ENCODE data around the gene HOXD8. TPM values are rescaled to one million over a fixed set of nuclear protein-coding genes. Genes with fewer than 3 reads are reported as not detected.

HOXD8 gene
- total RNA-seq, 1 experiment from 2014 or later: not detected

DNA sequence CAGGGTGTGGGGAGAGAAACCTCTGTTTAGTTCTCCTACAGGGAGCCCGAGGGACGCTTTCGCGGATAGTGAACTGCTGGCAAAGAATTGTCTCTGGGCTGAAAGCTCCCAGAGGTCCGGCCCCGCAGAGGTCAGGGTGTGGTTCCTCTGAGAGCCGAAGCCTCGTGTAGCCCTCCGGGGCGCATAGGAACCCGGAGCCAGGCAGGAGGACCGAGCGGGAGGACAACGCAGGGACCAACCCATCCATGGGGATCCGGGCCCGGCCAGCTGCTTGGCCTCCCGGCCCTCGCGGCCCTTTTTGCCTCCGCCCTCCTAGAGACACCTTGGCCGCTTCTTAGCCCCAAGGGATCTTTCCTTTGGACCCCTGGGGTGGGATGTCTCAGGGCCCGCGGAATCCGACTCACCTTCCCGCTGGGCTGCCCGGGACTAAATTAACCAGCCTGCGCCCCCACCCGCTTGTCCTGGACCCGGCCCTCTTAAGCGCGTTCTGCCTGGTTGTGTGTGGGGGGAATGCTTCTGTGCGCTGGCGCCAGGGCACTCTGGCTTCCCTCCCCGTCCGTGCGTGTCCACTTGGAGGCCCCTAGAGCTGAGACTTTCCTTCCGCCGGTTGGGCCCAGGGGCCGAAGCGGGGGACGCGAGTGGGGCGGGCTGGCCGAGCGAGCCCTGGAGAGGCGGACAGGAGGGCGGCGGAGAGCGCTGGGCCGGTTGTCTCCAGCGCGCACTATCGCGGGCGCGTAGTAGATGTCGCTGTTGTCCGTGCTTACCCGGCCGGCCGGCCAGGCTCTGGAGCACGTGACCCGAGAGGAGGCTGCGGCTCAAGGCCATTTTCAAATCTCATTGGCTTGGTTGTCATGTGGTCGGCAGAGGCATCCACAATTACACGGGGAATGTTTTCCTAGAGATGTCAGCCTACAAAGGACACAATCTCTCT is 13.4 kb upstream of the HOXD8 start, which contains the start of gene HOXD10:
Gene HOXD10, plus strand, starts transcription at position 896 of the 931 bp plus-strand sequence. CDS start 56 bp downstream, outside the sequence.
- no peak for DNase-seq (ENCODE audit: low spot score)

DNA sequence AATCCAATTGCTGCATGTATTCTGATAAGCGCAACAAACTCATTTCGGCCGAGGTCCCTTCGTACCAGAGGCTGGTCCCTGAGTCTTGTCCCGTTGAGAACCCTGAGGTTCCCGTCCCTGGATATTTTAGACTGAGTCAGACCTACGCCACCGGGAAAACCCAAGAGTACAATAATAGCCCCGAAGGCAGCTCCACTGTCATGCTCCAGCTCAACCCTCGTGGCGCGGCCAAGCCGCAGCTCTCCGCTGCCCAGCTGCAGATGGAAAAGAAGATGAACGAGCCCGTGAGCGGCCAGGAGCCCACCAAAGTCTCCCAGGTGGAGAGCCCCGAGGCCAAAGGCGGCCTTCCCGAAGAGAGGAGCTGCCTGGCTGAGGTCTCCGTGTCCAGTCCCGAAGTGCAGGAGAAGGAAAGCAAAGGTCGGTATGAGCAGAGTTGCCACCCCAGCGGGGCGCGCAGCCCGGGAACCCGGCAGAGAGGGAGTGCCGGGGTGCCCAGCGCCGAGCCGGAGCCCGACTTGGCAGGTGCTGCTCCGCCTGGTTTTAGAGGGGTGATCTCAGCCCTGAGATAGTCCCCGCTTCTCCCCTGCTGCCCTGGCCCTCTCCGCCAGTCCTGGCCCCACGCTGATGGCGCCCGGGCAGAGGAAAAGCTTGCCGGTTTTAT is 12.2 kb upstream of the HOXD8 start:
- DNase-seq (ENCODE audit: low spot score): no peak

DNA sequence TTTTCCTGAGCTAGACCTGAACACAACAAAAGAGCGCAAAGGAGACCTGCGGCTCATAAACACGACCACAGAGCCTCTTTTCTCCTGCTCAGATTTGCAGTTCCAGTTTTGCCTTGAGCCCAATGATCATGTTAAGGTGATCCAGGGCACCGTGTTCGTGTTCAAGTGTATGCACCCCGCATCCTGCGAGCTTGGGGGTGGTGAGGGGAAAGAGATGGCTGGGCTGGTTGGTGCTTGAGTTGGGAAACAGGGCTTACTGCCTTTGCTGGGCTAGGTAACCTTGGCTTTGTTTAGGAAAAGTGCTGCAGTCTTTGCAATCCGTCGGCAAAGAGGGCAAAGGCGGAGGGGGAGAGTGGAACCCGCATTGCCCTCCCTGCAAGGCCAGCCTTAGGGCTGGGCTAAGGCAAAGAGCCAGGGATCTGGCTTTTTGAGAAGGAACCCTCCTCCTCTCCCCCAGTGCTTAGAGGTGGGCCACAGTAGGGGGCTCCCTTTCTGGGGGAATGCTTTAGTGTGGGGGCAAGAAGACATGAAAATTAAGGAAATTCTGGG is 11.6 kb upstream of the HOXD8 start:
- no peak for DNase-seq (ENCODE audit: low spot score)

- DNase-seq (ENCODE audit: low spot score): peak; percentile 64
Observed at GRCh38 chr2:176118601-176119339, 10.7 kb upstream of the HOXD8 start.

GRCh38 chr2:176120364-176121189 is 8.9 kb upstream of the HOXD8 start:
- no peak for DNase-seq (ENCODE audit: low spot score)

DNA sequence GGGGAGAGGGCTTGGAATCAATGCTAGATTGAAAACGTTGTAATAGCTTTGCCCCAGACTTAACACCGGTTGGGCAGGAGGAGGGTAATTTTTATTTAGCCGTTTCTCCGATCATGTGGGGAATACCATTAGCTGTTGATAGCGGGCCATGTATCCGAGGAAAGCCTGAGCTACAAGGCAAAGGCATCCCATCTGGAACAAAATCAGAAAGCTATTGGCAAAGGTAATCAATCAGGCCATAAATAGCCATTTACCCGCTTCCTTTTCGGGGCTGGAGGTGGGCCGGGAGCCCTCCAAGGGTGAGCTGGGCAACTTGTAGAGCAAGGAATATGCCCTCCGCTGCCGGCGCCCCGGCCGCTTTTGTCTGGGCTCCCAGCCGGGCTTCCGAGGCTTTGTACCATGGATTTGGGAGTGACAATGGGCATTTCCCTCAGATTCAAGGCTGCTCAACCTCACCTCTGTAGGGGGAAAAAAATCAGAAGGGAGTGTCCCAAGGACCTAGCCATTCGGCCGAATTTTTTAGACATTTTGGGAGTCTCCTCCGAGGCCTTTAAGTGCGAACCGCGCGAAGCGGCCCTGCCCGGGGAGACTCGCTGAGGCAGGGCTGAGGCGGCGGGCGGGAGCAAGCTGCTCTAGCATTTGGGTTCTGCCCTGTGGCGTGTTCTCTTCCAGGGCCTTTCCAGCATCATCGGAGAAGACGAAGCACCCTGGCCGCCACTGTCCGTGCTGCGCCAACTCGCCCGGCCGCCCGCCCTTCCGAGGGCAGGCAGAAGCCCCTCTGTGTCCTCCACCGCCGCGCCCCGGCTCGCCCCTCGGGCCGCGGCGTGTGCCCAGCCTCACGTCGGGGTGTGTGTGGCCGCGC is 8.1 kb upstream of the HOXD8 start:
- no peak for DNase-seq (ENCODE audit: low spot score)

DNA sequence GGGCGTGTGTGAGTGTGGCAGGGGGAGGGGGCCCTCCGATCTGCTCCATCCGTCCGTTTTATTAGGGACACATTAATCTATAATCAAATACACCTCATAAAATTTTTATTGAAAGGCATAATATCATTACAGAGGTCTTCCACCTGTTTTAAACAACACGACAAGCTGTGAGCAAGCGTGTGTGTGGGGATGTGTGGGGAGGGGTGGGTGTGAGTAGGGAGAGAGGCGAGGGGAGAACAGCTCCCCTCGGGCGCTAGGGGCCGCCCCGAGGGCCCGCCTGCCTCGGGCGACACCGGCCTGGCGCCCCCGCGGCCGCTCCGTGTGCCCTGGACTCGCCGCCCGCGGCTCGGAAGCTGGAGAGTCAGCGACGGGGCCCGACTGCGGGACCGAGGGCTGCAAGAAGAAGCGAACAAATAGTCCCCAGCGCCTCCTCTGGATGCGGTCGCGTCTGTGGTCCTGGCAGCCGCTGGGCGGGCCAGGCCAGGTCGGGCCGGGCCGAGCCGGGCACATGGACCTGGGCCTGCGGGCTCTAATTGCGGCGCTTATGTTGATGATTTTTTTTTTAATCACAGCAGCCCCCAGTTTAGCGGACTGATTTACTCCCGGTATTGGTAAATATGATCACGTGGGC is 7.3 kb upstream of the HOXD8 start:
- DNase-seq (ENCODE audit: low spot score): no peak

DNA sequence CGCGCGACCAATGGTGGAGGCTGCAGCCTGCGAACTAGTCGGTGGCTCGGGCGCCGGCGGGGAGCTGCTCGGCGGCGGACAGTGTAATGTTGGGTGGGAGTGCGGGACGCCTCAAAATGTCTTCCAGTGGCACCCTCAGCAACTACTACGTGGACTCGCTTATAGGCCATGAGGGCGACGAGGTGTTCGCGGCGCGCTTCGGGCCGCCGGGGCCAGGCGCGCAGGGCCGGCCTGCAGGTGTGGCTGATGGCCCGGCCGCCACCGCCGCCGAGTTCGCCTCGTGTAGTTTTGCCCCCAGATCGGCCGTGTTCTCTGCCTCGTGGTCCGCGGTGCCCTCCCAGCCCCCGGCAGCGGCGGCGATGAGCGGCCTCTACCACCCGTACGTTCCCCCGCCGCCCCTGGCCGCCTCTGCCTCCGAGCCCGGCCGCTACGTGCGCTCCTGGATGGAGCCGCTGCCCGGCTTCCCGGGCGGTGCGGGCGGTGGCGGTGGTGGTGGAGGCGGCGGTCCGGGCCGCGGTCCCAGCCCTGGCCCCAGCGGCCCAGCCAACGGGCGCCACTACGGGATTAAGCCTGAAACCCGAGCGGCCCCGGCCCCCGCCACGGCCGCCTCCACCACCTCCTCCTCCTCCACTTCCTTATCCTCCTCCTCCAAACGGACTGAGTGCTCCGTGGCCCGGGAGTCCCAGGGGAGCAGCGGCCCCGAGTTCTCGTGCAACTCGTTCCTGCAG is 6.7 kb upstream of the HOXD8 start, which contains the start of gene HOXD9:
Gene HOXD9, plus strand, starts transcription at position 37 of the 728 bp plus-strand sequence. Its CDS starts 50 bp downstream, at position 87.
- DNase-seq (ENCODE audit: low spot score): peak; percentile 63

GRCh38 chr2:176123411-176124109 is 5.9 kb upstream of the HOXD8 start:
- DNase-seq (ENCODE audit: low spot score): no peak

GRCh38 chr2:176124110-176124946 is 5.2 kb upstream of the HOXD8 start:
- DNase-seq (ENCODE audit: low spot score): no peak

- no peak for DNase-seq (ENCODE audit: low spot score)
Observed at GRCh38 chr2:176124947-176125771, 4.3 kb upstream of the HOXD8 start.

DNA sequence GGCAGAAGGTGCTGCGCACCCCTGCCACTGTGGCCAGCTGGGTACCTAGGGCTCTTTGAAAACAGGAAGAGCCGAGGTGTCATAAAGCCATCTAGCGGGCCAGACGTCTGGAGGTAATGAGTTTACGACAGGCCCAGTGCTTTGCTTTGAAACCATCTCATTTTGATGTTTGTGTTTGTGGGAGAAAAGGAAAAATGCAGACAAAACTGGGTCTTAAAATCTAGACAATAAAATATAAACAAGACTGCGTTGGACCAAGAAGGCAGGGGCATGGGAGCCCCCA is 3.8 kb upstream of the HOXD8 start:
- DNase-seq (ENCODE audit: low spot score): no peak

GRCh38 chr2:176126929-176127773 is 2.4 kb upstream of the HOXD8 start:
- no peak for DNase-seq (ENCODE audit: low spot score)

DNA sequence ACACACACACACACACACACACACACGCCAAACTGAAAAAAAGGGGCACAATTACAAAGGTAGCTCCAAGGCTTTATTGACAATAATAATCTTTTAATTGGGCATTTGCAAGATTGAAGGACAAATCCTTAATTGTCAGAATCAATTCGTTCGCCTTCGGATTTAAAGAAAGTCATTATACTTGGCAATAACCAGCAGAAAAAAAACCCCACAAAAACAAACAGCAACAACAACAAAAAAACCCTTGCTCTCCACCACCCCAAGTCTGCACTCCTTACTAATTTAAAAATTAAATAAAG is 1.8 kb upstream of the HOXD8 start:
- DNase-seq (ENCODE audit: low spot score): no peak

DNA sequence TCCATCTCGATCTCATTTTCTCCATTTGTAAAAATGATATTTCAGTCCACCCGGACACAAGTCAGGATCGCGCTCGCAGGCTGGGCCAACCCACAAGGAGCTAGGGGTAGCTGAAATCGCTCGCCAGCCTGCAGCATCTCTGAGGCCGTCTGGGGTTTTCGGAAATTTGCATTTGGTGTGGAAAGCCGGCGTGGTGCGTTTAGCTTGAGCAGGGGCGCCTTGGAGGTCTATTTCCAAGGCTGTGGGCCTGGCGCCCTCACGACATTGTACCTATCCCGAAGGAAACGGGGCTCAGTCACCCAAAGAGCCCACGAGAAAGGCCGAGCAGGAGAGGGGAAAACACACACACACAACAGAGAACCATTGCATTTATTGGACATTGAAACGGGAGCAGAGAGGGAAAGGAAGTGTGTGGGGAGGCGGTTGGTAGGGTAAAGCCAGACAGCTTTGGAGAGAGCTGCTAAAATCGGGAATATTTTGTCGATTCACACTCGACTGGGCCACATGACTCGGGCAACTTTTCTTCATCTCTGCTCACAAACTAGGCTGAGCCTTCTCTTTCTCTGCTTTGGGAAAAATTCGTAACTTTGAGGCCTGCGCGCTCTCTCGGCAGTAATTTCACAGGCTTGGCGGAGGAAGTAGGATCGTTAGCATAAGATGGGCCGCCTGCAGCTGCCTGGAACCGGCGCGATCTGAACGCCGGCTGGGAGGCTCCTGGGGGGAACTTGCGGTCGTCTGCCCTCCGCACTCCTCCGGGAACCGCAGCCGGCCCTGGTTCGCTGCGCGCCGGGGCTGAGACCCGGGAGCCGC is 1.1 kb upstream of the HOXD8 start:
- no peak for DNase-seq (ENCODE audit: low spot score)

Data from H4 (cell line).